Right atrium auricular region (tissue), 2 donors: ENCODE measurements around the gene CAMSAP2. TPM values are rescaled to one million over a fixed set of nuclear protein-coding genes. Genes with fewer than 3 reads are reported as not detected.

Experiments used
- DNase-seq: peaks from one replicate; pipeline ENCODE4 v3.0.0-alpha.2; 2019; ENCODE audit warnings: low spot score
- H3K27ac ChIP-seq, 2 donors: fragments of 200-600 bp; sonication (generic); 1 replicate in 1 of 2; 2 replicates in 1 of 2; pipeline ENCODE4 v1.5.1; 2016 to 2019
- H3K27me3 ChIP-seq, 2 donors: fragments of 200-600 bp; sonication (generic); one replicate each; pipeline versions ENCODE4 v1.5.1 to v1.6.0; 2017 to 2019
- H3K36me3 ChIP-seq: fragments of 200-600 bp; sonication (generic); one replicate; pipeline ENCODE4 v1.5.1; 2016
- H3K4me1 ChIP-seq, 2 donors: fragments of 200-600 bp; sonication (generic); one replicate each; pipeline versions ENCODE4 v1.5.1 to v1.6.0; 2017 to 2019
- H3K4me3 ChIP-seq, 2 donors: fragments of 200-600 bp; sonication (generic); 1 replicate in 1 of 2; 2 replicates in 1 of 2; pipeline ENCODE4 v1.5.1; 2017 to 2019; ENCODE audit warnings: mild to moderate bottlenecking in 1 of 2, moderate library complexity in 1 of 2
- H3K9me3 ChIP-seq, 2 donors: fragments of 200-600 bp; sonication (generic); one replicate each; pipeline ENCODE4 v1.5.1; 2019
- CTCF ChIP-seq, 2 donors: fragments of 200-600 bp; sonication (generic); IDR thresholded peaks; one replicate each; pipeline ENCODE4 v1.5.1; 2019; ENCODE audit warnings: antibody characterized with exemption in 2 of 2
- total RNA-seq, 2 donors: library from RNA; depleted of rRNA; stranded (reverse); fragments of >200 nt; gene quantifications; one replicate each; pipeline ENCODE4 v1.1.0, GENCODE V29; 2016

CAMSAP2 gene
- total RNA-seq, 2 donors from 2014 or later: 34.6 to 36.4 TPM

GRCh38 chr1:200890818-200891773 is 152.4 kb downstream of the CAMSAP2 start:
- H3K4me1 ChIP-seq: peaks cover 0 to 15% of the 10 kb centered on the region in 2 donors
- no peaks in the 10 kb centered on the region for H3K36me3 ChIP-seq
- DNase-seq: no peak
- no peaks in the 10 kb centered on the region for H3K9me3 ChIP-seq
- TF ChIP-seq CTCF (IDR thresholded peaks at IDR 0.05): peak in 1 of 2 donors; percentile 40
- H3K27ac ChIP-seq: no peak overlapping the region
- H3K4me3 ChIP-seq: peak overlapping the region; percentile 17 to 52
- peaks cover 0 to 8% of the 10 kb centered on the region in 2 donors for H3K27me3 ChIP-seq

GRCh38 chr1:200891774-200892157 is 153.1 kb downstream of the CAMSAP2 start:
- DNase-seq: no peak
- TF ChIP-seq CTCF (IDR thresholded peaks at IDR 0.05): no peak
- Histone ChIP-seq H3K4me1 (peaks cover 0 to 15% of the 10 kb centered on the region in 2 donors), H3K4me3 (peak overlapping the region in 1 of 2 donors; percentile 52), H3K9me3 (no peaks in the 10 kb centered on the region), H3K27ac (no peak overlapping the region), H3K27me3 (peaks cover 0 to 8% of the 10 kb centered on the region in 2 donors), H3K36me3 (no peaks in the 10 kb centered on the region)

GRCh38 chr1:200892546-200892945 is 153.9 kb downstream of the CAMSAP2 start:
- no peak for DNase-seq
- Histone ChIP-seq H3K27me3 (peaks cover 0 to 8% of the 10 kb centered on the region in 2 donors), H3K36me3 (no peaks in the 10 kb centered on the region), H3K9me3 (no peaks in the 10 kb centered on the region), H3K27ac (no peak overlapping the region), H3K4me3 (no peak overlapping the region), H3K4me1 (peaks cover 0 to 15% of the 10 kb centered on the region in 2 donors)
- TF ChIP-seq CTCF (IDR thresholded peaks at IDR 0.05): no peak

- Histone ChIP-seq H3K4me3 (no peak overlapping the region), H3K4me1 (peaks cover 0 to 15% of the 10 kb centered on the region in 2 donors), H3K27ac (no peak overlapping the region), H3K27me3 (peaks cover 0 to 8% of the 10 kb centered on the region in 2 donors), H3K36me3 (no peaks in the 10 kb centered on the region), H3K9me3 (no peaks in the 10 kb centered on the region)
- no peak for DNase-seq
- no peak for TF ChIP-seq CTCF (IDR thresholded peaks at IDR 0.05)
Observed at GRCh38 chr1:200892958-200893357, 154.3 kb downstream of the CAMSAP2 start.

- Histone ChIP-seq H3K4me1 (peaks cover 0 to 15% of the 10 kb centered on the region in 2 donors), H3K9me3 (no peaks in the 10 kb centered on the region), H3K27me3 (peaks cover 0 to 8% of the 10 kb centered on the region in 2 donors), H3K36me3 (no peaks in the 10 kb centered on the region), H3K4me3 (no peak overlapping the region), H3K27ac (no peak overlapping the region)
- no peak for DNase-seq
- no peak for TF ChIP-seq CTCF (IDR thresholded peaks at IDR 0.05)
Observed at GRCh38 chr1:200893411-200893901, 154.8 kb downstream of the CAMSAP2 start.
